Measurements from ENCODE around the gene SALL4.
"Not testable (repeated sequence)": the region's sequence is repeated elsewhere in the genome, so short reads cannot be mapped to it uniquely, and the experiment has no call there.

Gene SALL4

DNA sequence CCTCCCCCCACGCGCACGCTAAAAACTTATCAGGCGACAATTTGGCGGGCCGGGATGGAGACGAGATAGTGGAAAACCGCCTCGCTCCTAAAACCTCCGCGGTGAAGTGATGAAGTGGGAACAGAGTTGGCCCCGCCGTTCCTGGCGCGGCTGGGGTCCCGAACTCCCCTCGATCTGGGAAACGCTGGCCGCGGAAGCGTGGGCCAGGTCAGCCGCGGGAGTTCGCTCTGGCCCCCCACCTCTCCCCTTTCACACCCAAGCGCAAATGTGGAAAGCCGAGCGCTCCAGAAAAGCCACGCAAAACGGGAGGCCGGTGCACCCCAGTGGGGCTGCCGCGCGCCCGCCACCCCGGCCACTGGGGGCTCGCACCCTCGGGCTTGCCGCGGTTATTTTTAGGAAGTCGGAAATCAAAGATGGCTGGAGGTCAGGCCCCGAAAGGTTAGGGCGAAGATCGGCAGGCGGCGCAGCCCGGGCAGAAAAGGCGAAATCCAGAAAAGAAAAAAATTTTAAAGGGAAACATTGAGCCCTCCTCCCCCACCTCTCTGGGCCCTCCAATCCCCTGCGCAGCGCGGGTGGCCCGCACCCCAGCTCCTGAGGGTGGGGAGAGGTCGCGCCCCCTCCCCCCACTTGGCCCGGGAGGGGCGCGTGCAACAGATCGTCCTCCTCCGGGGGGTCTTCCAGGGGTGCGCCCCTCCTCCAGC is 1.0 kb downstream of the SALL4 start:
- peak; percentile 65 for DNase-seq

DNA sequence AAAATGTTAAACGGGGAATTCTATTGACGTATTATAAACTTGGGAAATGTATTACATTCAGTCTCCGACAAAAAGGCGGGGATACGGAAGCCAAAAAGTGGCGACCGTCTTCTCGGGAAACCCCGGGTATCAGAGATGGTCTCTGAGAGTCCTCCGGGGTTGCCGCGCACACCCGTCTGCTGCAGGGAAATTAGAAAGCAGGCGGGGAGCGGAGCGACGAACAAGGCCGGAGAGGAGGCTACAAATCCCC is 1.5 kb downstream of the SALL4 start:
- peak; percentile 80 for DNase-seq

DNA sequence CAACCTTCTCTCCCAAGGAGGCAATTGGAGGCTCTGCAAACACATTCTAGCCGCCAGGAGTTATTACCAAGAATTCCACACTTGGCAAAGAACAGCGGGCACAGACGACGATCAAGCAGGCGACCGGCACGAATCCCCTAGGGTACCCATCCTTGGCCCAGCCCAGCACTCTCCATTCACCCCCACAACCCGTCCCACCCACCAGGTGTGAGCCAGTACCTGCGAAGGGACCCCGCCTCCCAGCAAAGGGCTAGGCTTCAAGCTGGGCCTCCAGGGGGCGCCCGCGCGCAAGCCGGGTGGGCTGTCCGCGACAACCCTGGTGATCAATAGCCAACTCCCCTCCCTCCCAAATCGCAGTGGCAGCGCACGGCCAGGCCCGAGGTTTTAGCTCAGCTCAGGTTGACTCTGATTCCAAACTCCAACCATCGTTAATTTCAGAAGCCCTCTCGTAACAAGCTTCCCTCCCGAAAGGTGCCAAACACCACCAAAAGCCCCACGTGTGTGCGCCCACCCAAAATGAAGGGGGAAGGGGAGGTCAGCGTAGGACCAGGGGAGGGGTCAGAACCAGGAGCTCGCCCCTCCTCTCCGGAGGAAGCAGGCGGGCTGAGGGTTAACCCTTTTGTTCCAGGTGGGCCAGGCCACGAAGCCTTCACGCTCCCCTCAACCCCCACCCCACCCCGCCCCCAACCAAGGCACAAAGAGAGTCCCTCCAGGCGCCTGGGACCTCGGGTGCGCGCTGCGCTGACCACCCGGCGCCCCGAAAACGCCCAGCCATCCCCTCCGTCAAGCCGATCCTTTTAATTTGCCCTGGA is 2.1 kb downstream of the SALL4 start:
- peak; percentile 91 for DNase-seq

DNA sequence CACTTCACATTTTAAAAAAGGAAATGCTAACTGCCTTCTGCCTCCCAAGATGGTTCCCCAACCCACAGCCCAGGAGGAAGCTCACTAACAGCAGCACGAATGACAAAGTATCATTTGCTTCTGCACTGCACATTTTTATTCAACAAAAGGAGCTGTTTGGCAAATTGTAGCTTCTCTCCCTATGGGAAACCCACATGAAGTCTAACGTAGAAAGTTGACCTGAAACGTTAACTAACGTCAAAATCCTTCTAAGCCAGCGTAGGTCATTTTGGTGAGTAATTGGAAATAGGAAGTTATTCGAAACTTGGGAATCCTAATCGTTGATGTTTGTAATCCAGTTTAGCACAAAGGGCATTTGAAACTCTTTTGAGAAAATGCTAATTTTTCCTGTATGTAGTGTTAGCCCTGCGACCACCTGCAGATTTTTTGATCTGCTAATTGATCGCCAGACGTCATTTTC is 2.9 kb downstream of the SALL4 start:
- no peak for DNase-seq

DNA sequence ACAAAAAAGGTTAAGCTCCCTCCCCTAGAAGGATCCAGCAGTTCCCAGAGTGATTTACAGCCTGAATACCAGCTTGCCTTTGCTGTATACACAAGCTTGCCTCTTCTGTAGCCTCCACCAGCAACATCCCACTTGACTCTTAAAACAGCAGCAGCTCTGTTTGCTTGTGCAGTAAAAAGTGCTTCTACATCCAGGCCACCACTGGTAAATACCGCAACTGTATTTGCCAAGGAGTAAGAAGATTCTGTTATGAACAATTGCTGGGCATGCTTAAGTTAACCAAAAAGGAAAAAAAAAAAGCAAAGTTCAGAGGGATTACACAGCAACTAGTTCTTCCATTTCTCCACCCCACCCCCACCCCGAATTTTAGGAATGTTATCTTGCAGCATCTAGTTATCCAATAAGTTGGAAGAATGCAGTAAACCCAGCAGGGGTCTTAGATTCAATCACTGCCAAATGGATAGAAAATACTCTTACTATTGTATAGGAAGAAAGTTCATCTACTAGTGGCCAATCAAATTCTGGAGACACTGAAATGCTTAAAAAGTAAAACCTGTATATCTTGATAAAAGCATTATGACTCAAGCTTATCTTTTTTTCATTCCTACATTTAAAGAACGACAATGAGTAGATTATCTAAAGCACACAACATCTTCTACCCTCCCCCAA is 4.8 kb downstream of the SALL4 start:
- DNase-seq = peak; percentile 10

DNA sequence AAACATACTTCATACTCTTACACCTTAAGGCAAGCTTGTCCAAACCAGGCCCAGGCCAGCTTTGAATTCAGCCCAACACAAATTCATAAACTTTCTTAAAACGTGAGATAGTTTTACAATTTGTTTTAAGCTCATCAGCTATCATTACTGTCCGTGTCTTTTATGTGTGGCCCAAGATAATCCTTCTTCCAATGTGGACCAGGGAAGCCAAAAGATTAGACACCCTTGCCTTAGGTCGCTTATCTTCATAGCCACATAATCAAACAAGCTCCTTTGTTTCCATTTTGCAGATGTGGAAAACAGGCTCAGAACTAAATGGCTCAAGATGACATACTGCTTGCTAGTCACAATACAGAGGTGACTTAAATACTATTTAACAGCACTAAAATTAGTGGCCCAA is 6.0 kb downstream of the SALL4 start:
- DNase-seq = no peak

DNA sequence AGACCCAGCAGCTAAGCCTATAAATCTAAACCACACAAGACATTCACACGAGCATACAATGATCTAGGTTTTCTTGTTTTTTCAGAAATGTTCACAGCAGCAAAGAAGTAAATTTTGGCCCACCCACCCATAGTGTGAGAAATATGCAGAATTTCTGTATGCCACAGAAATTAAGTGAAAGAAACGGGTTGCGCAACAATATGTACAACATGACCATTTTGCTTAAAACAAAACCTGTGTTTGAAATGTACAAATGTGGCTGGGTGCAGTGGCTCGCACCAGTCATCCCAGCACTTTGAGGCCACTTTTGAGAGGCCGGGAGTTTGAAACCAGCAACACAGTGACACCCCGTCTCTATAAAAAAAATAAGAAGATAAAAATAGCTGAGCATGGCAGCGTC is 9.4 kb downstream of the SALL4 start:
- DNase-seq = no peak

DNA sequence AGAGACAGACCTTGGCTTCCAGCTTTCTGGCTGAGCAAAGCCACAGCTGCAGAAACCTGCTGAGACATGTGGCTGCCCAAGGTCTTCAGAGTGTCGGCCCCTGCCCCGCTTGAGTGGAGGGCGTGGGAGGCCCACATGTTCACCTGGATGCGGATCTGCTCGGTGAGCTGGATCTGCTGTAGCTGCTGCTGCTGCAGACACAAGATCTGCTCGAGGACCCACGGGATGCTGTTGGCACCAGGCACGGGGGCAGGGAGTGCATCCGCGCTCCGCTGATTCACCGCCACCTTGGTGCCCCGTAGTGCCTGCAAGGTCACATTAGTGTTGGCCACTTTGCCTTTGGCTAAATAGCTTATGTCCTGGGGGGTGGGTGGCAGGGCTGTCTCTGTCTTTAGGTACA is 10.7 kb downstream of the SALL4 start:
- DNase-seq = no peak

DNA sequence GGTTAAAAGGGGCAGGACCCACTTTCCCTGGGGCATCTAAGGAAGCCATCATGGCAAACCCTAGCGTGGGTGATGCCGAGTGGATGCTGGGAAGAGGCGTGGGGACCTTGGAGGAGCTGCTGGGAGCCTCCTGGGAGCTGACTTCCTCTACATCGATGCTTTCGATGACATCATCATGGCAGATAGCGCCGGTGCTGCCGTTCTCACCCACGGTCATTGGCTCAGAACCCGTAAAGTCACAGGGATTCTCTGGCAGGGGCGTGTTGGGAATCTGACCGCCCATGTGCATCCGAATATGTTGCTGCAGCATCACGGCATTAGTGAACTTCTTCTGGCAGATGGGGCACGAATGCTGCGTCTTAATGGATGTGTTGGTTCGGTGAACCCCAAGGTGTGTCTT is 12.1 kb downstream of the SALL4 start:
- DNase-seq = no peak

DNA sequence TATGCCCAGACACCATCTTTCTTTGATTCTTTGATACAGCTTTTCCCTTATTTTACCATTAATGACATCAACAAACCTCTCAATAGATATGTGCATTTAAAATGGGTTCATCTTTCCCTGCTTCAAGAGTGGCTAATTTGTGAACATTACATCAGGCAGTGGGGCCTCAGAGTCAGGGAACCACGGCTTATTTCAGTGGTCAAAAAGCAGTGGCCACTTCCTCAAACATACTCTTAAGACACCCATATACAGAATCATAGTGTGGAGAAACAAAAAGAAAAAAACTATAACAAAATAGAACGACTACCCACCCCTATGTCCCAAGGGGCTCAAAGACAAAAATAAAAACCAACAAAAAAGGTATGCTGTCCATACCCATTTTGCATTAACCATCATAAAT is 12.9 kb downstream of the SALL4 start:
- DNase-seq = no peak

DNA sequence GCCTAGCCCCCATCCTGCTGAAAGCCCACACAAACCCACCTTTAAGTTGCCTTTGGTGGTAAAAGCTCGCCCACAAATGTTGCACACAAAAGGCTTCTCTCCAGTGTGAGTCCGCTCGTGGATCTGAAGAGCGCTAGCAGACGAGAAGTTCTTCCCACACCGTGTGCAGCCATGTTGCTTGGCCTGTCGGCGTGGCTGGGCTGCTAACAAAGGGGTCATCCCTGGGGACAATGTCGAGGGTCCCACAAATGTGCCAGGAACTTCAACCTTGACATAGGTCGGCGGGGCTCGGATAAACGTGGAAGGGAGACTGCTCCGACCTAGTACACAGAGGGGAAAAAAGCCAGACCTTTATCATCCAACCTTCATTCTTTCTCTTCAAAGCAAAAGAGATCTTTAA is 13.5 kb downstream of the SALL4 start:
- DNase-seq = no peak

DNA sequence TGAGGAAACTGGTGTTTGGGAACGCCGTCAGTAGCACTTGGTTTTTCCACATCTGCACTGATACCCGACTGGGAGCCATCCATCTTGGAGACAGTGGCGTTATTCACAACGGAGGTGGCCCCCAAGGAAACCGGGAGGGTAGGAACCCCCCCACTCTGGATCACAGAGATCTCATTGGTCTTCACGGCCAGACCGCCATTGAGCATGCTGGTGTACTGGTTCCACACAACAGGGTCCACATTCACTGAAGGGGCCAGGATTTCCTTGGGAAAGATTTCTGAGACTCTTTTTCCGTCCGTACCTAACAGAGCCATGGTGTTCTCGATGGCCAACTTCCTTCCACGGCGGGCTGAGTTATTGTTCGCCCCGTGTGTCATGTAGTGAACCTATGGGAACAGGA is 18.0 kb downstream of the SALL4 start:
- no peak for DNase-seq

DNA sequence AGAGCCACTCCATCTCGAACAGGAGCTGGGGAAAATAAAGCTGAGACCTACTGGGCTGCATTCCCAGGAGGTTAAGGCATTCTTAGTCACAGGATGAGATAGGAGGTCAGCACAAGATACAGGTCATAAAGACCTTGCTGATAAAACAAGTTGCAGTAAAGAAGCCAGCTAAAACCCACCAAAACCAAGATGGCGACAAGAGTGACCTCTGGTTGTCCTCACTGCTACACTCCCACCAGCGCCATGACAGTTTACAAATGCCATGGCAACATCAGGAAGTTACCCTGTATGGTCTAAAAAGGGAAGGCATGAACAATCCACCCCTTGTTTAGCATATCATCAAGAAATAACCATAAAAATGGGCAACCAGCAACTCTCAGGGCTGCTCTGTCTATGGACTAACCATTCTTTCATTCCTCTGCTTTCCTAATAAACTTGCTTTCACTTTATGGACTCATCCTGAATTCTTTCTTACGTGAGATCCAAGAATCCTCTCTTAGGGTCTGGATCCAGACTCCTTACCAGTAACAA is 24.0 kb downstream of the SALL4 start:
- not testable (repeated sequence) for DNase-seq

DNA sequence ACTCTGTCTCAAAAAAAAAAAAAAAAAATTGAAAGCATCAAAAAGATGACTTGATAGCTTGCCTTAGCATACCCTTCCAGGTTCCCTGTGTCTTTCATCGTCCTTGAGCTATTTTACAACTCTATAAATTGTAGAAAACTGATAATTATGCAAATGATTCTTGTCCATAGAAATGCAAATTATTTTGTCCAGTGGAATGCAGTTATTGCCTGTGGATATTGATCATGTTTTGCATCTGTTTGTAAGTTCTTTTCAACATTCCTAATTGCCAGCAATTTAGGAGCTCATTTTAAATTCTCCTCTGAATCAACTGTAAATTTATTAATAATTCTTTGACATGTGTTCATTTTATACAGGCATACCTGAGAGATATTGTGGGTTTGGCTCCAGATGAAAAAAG is 27.1 kb downstream of the SALL4 start:
- DNase-seq = no peak

DNA sequence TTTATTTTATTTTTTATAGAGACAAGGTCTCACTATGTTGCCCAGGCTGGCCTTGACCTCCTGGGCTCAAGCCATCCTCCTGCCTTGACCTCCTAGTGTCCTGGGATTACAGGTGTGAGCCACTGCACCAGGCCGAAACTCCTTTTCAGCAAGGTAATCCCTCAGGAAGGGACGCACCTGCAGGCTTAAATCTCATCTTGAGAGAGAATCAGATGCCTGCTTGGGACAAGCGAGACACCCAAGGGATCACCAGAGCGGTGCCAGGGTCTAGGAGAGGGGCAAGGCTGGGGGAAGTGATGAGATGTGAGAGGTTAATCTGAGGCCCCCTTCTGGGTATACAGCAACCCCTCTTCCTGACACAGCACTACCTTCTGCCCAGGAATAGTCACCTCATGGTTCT is 30.1 kb downstream of the SALL4 start:
- DNase-seq = no peak

DNA sequence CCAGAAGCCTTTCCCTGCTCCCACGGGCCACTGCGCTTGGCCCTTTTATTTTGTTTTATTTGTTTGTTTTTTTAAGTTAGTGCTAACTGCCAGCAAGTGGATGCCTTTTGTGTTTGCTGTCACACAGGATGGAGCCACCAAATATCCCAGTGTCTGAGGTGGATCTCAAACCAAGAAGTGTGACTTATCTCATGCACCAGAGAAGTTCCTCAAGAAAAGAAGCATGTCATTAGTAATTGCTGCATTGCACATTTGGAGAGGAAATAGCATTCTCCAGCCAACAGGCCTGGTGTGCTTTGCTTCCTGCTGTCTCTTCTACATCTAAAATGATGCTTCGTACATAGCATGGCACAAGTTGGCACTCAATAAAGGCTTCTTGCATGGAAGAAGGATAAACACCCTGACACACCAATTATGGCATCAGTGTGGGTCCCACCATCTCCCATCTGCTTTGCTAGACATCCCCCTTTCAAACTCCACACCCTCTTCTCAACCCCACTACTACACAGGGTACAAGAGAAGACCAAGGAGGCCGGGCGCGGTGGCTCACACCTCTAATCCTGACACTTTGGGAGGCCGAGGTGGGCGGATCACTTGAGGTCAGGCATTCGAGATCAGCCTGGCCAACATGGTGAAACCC is 32.2 kb downstream of the SALL4 start:
- no peak for DNase-seq

DNA sequence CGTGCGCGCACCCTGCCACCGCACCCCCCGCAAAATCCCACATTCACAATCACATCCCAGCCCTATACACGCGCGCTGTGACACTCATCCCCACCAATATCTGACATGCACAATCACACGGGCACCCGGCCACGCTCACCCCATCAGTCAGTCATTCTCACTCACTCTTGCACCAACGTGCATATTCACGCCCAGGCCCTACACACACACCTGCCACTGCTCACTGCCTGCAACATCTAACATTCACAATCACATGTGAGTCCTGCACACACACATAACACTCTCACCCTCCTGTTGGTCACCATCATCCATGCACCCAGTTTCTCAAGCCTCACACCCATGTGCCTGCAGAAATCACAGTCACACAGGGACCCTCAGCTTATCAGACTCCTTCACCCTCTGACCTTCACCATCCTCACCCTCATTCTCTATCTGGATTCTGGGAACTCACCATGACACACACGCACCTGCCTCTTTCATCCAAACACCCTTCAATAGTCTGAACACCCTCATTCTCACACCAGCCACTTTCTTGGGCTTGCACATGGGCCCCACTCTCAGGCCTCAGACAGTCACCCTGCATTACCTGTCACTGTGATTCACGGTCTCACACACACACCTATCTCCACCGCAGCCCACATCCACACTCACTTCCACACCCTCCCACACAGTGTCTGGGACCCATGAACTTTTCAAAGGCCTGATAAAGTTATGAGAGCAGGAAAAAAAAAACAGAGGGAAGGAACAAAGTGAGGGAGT is 33.4 kb downstream of the SALL4 start:
- peak; percentile 20 for DNase-seq

DNA sequence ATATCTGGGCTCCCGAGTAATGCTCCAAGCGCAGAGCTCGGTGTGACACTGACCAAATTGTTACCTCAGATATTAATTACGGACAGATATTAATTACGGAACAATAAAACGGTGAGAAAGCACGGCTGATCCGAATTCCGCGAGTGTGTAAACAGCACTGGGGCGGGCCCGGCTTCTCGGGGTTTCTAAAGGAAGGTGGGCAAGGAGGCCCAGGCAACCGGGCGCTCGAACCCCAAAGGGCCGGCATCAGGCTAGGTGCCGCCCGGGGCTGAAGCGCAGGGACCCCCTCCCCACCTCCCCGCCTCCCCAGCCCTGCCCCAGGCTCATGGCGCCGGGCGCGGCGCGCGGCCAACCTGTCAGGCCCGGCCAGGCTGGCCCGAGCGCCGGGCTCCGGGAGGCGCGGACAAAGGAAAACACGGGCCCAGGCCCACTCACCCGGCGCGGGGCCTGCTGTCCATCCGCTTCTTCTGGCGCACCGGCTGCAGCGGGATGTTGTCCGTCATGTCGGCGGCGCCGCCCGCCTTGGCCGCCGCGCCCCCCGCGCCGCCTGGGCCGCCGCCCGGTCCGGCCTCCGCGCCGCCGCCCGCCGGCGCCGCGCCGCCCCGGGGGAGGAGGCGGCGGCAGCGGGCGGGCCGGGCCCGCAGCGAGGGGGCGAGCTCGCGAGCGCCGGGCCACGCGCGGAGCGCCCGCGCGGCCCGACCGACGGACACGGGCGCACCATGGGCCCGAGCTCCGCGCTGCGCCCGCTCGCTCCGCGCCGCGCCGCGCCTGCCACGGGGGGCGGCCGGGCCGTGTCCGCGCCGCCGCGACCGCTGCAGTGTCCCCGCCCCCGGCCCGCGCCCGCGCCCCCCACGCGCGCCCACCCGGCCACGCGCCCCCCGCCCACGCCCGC is 34.2 kb downstream of the SALL4 start, which contains the start of gene ATP9A:
Gene ATP9A, minus strand, starts transcription at position 524 of the 892 bp plus-strand sequence. Its CDS starts 21 bp downstream, at position 503.
- peak; percentile 47 for DNase-seq

DNA sequence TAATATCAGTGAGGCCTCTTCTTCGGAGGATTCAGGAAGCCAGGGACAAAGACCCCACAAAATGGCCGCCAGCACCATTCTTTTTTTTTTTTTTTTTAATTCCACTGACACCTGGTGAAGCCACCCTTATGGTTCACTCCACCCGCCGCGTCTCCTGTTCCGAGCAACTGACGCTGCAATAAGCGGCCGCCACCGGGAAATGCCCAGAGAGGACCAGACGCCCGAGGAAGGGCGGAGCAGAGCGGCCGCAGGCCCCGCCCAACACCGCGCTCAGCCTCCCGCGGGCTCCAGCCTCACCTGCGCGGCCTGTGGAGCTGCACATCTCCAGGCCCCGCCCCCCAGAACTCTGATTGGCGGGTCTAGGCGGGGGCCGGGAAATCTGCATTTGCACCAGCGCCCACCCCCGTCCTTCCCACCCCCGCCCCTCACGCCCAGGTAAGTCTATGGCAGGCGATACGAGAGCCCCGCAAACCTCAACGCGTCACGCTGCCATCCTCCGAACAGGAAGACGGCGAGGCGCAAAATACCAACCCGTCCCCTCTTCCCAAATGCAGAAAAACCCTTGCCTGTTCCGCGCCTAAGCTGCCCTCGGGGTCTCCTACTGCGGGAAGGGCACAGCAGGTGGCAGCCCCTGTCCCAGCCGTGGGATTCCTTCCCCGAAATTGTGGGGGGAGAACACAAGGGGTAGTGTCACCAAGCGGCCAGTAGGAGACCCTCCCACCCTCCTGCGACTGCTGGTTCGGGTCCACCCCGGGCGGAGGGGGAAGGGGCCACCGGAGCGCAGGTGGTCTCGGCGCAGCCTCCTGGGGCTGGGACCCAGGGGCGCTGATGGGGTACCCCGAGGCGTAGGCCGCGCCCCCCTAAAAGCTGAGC is 35.1 kb downstream of the SALL4 start:
- peak; percentile 88 for DNase-seq

DNA sequence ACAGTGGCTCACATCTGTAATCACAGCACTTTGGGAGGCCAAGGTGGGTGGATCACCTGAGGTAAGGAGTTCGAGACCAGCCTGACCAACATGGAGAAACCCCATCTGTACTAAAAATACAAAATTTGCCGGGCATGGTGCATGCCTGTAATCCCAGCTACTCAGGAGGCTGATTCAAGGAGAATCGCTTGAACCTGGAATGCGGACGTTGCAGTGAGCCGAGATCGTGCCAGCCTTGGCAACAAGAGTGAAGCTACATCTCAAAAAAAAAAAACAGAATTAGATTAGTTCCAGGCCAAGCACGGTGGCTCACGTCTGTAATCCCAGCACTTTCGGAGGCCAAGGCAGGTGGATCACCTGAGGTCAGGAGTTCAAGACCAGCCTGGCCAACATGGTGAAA is 36.9 kb downstream of the SALL4 start:
- not testable (repeated sequence) for DNase-seq
